T-helper 17 cell (primary cell): ENCODE data around the gene EDIL3. TPM values are rescaled to one million over a fixed set of nuclear protein-coding genes. Genes with fewer than 3 reads are reported as not detected.

Experiments used
- ATAC-seq: fragments of 150-1000 bp; cut with Tn5 transposase; 2 replicates; pipeline ENCODE4 v1.10.0; 2021; ENCODE audit warnings: mild to moderate bottlenecking, moderate library complexity
- DNase-seq, 3 donors: peaks; one replicate each; pipeline versions ENCODE4 v3.0.0 to v3.0.0-alpha.2; 2020 to 2021
- H3K9me3 ChIP-seq: one replicate; pipeline ENCODE4 v1.7.0; 2013; ENCODE audit warnings: low read length, mild to moderate bottlenecking; ENCODE audit not compliant: control insufficient read depth, poor library complexity, severe bottlenecking
- H3K27ac Mint-ChIP-seq: one replicate; pipeline ENCODE4 v1.8.0; 2022; ENCODE audit warnings: mild to moderate bottlenecking, moderate library complexity, mixed read lengths
- H3K27me3 Mint-ChIP-seq: one replicate; pipeline ENCODE4 v1.8.0; 2022; ENCODE audit warnings: mixed read lengths
- H3K36me3 Mint-ChIP-seq: one replicate; pipeline ENCODE4 v1.8.0; 2022; ENCODE audit warnings: low read depth, mixed read lengths
- H3K4me1 Mint-ChIP-seq: one replicate; pipeline ENCODE4 v1.8.0; 2022; ENCODE audit warnings: mild to moderate bottlenecking, mixed read lengths
- H3K4me3 Mint-ChIP-seq: one replicate; pipeline ENCODE4 v1.8.0; 2022; ENCODE audit warnings: mild to moderate bottlenecking, moderate library complexity, mixed read lengths
- total RNA-seq, 4 donors: library from RNA in 2 of 4; stranded (reverse) in 2 of 4; gene quantifications; one replicate each; pipeline ENCODE4 v1.2.3 and lab custom pipeline; 2022 to 2026

EDIL3 gene
- total RNA-seq, 2 donors from 2014 or later: not detected

GRCh38 chr5:84137541-84137940, 247.1 kb downstream of the EDIL3 start:
- no peaks in the 10 kb centered on the region for H3K36me3 Mint-ChIP-seq

GRCh38 chr5:84131372-84131771, 253.3 kb downstream of the EDIL3 start:
- no peak overlapping the region for H3K4me3 Mint-ChIP-seq
- DNase-seq (no peak), ATAC-seq (no peak)
- H3K4me1 Mint-ChIP-seq: no peaks in the 10 kb centered on the region
- H3K27ac Mint-ChIP-seq: no peak overlapping the region
- H3K36me3 Mint-ChIP-seq: no peaks in the 10 kb centered on the region
- H3K9me3 ChIP-seq: no peaks in the 10 kb centered on the region
- no peaks in the 10 kb centered on the region for H3K27me3 Mint-ChIP-seq

More at GRCh38 chr5:84137541-84137940, 247.1 kb downstream of the EDIL3 start:
- no peak for DNase-seq
- ATAC-seq: no peak
- H3K27me3 Mint-ChIP-seq: no peaks in the 10 kb centered on the region
- H3K4me1 Mint-ChIP-seq: no peaks in the 10 kb centered on the region
- H3K4me3 Mint-ChIP-seq: no peak overlapping the region
- no peak overlapping the region for H3K27ac Mint-ChIP-seq
- no peaks in the 10 kb centered on the region for H3K9me3 ChIP-seq

GRCh38 chr5:84130006-84130580, 254.6 kb downstream of the EDIL3 start:
- no peaks in the 10 kb centered on the region for H3K9me3 ChIP-seq
- Mint-ChIP-seq H3K36me3 (no peaks in the 10 kb centered on the region), H3K27me3 (no peaks in the 10 kb centered on the region), H3K27ac (no peak overlapping the region), H3K4me3 (no peak overlapping the region), H3K4me1 (no peaks in the 10 kb centered on the region)
- DNase-seq (no peak), ATAC-seq (no peak)

- Mint-ChIP-seq H3K36me3 (no peaks in the 10 kb centered on the region), H3K27me3 (no peaks in the 10 kb centered on the region), H3K4me1 (no peaks in the 10 kb centered on the region), H3K4me3 (no peak overlapping the region), H3K27ac (no peak overlapping the region)
- H3K9me3 ChIP-seq: no peaks in the 10 kb centered on the region
- ATAC-seq: no peak
- no peak for DNase-seq
Measured at GRCh38 chr5:84125216-84125615, 259.5 kb downstream of the EDIL3 start.

GRCh38 chr5:84119252-84119651, 265.4 kb downstream of the EDIL3 start:
- H3K36me3 Mint-ChIP-seq: no peaks in the 10 kb centered on the region
- no peak overlapping the region for H3K27ac Mint-ChIP-seq
- no peak for ATAC-seq
- no peaks in the 10 kb centered on the region for H3K9me3 ChIP-seq
- no peaks in the 10 kb centered on the region for H3K4me1 Mint-ChIP-seq
- no peak for DNase-seq
- H3K27me3 Mint-ChIP-seq: no peaks in the 10 kb centered on the region
- no peak overlapping the region for H3K4me3 Mint-ChIP-seq

- Mint-ChIP-seq H3K27me3 (no peaks in the 10 kb centered on the region), H3K4me1 (no peaks in the 10 kb centered on the region), H3K36me3 (no peaks in the 10 kb centered on the region), H3K4me3 (no peak overlapping the region), H3K27ac (no peak overlapping the region)
- DNase-seq: no peak
- ATAC-seq: no peak
- H3K9me3 ChIP-seq: no peaks in the 10 kb centered on the region
Measured at GRCh38 chr5:84118551-84118950, 266.1 kb downstream of the EDIL3 start.

GRCh38 chr5:84115727-84116126, 269.0 kb downstream of the EDIL3 start:
- H3K4me1 Mint-ChIP-seq: no peaks in the 10 kb centered on the region
- no peaks in the 10 kb centered on the region for H3K9me3 ChIP-seq
- no peak overlapping the region for H3K4me3 Mint-ChIP-seq
- no peaks in the 10 kb centered on the region for H3K36me3 Mint-ChIP-seq
- no peak overlapping the region for H3K27ac Mint-ChIP-seq
- ATAC-seq: no peak
- DNase-seq: no peak
- H3K27me3 Mint-ChIP-seq: no peaks in the 10 kb centered on the region

- H3K4me1 Mint-ChIP-seq: no peaks in the 10 kb centered on the region
- DNase-seq (no peak), ATAC-seq (no peak)
- no peaks in the 10 kb centered on the region for H3K36me3 Mint-ChIP-seq
- H3K9me3 ChIP-seq: no peaks in the 10 kb centered on the region
- H3K27ac Mint-ChIP-seq: no peak overlapping the region
- H3K4me3 Mint-ChIP-seq: no peak overlapping the region
- H3K27me3 Mint-ChIP-seq: no peaks in the 10 kb centered on the region
Measured at GRCh38 chr5:84113246-84114105, 271.2 kb downstream of the EDIL3 start.

- no peak for DNase-seq
- Mint-ChIP-seq H3K27ac (no peak overlapping the region), H3K4me1 (no peaks in the 10 kb centered on the region), H3K36me3 (no peaks in the 10 kb centered on the region), H3K4me3 (no peak overlapping the region), H3K27me3 (no peaks in the 10 kb centered on the region)
- H3K9me3 ChIP-seq: no peaks in the 10 kb centered on the region
- no peak for ATAC-seq
Measured at GRCh38 chr5:84092738-84093137, 291.9 kb downstream of the EDIL3 start.

- Mint-ChIP-seq H3K4me3 (no peak overlapping the region), H3K4me1 (no peaks in the 10 kb centered on the region), H3K27ac (no peak overlapping the region), H3K27me3 (no peaks in the 10 kb centered on the region), H3K36me3 (no peaks in the 10 kb centered on the region)
- DNase-seq: no peak
- no peak for ATAC-seq
- H3K9me3 ChIP-seq: no peaks in the 10 kb centered on the region
Measured at GRCh38 chr5:84091127-84091799, 293.4 kb downstream of the EDIL3 start.

GRCh38 chr5:84088996-84089395, 295.7 kb downstream of the EDIL3 start:
- H3K9me3 ChIP-seq: no peaks in the 10 kb centered on the region
- Mint-ChIP-seq H3K36me3 (no peaks in the 10 kb centered on the region), H3K27ac (no peak overlapping the region), H3K27me3 (no peaks in the 10 kb centered on the region), H3K4me3 (no peak overlapping the region), H3K4me1 (no peaks in the 10 kb centered on the region)
- ATAC-seq: no peak
- no peak for DNase-seq

GRCh38 chr5:84086511-84086910, 298.2 kb downstream of the EDIL3 start:
- H3K27ac Mint-ChIP-seq: no peak overlapping the region
- no peaks in the 10 kb centered on the region for H3K27me3 Mint-ChIP-seq
- no peak for ATAC-seq
- no peaks in the 10 kb centered on the region for H3K36me3 Mint-ChIP-seq
- no peak overlapping the region for H3K4me3 Mint-ChIP-seq
- H3K9me3 ChIP-seq: no peaks in the 10 kb centered on the region
- DNase-seq: no peak
- H3K4me1 Mint-ChIP-seq: no peaks in the 10 kb centered on the region

- ATAC-seq (no peak), DNase-seq (no peak)
- no peaks in the 10 kb centered on the region for H3K9me3 ChIP-seq
- Mint-ChIP-seq H3K4me1 (no peaks in the 10 kb centered on the region), H3K27ac (no peak overlapping the region), H3K4me3 (no peak overlapping the region), H3K36me3 (no peaks in the 10 kb centered on the region), H3K27me3 (no peaks in the 10 kb centered on the region)
Measured at GRCh38 chr5:84085387-84086041, 299.2 kb downstream of the EDIL3 start.
